PC-9 (cell line): Measurements from ENCODE around the gene TMEM132D.

Source experiments
- CTCF ChIP-seq: fragments of 200-600 bp; sonication (generic); conservative IDR thresholded peaks from 2 replicates; pipeline ENCODE4 v1.6.1; 2017; ENCODE audit warnings: mixed run types, antibody characterized with exemption, mild to moderate bottlenecking, moderate library complexity
- EZH2 ChIP-seq: fragments of 200-600 bp; sonication (generic); IDR thresholded peaks from 2 replicates; pipeline ENCODE4 v1.8.0; 2017; ENCODE audit warnings: antibody characterized with exemption, low read depth

- no peak for TF ChIP-seq CTCF
- no peak for TF ChIP-seq EZH2
Observed at GRCh38 chr12:129496226-129496625, 407.6 kb downstream of the TMEM132D start.
